H9 (cell line): Measurements from ENCODE around the gene KCNE4. TPM values are rescaled to one million over a fixed set of nuclear protein-coding genes. Genes with fewer than 3 reads are reported as not detected.

ENCODE experiments used
- DNase-seq: peaks from one replicate; pipeline ENCODE4 v3.0.0-alpha.2; 2017
- H2AFZ ChIP-seq: one replicate; pipeline ENCODE4 v1.6.1; 2013; ENCODE audit warnings: mild to moderate bottlenecking, low read length, control low read depth, moderate library complexity
- H2AK5ac ChIP-seq: 2 replicates; pipeline ENCODE4 v1.6.1; 2013; ENCODE audit warnings: low read length, control low read depth, mixed read lengths; ENCODE audit not compliant: insufficient read length
- H2BK120ac ChIP-seq: one replicate; pipeline ENCODE4 v1.6.1; 2013; ENCODE audit warnings: low read depth, mild to moderate bottlenecking, low read length, control low read depth, inconsistent platforms; ENCODE audit not compliant: poor library complexity, severe bottlenecking
- H2BK12ac ChIP-seq: 2 replicates; pipeline ENCODE4 v1.6.1; 2013; ENCODE audit warnings: low read length, control low read depth, mixed read lengths, low read depth; ENCODE audit not compliant: insufficient read length
- H2BK15ac ChIP-seq: 2 replicates; pipeline ENCODE4 v1.6.1; 2013; ENCODE audit warnings: low read depth, low read length, control low read depth
- H2BK20ac ChIP-seq: one replicate; pipeline ENCODE4 v1.6.1; 2013; ENCODE audit warnings: low read depth, mild to moderate bottlenecking, low read length, control low read depth, inconsistent platforms; ENCODE audit not compliant: poor library complexity, severe bottlenecking
- H2BK5ac ChIP-seq: 2 replicates; pipeline ENCODE4 v1.6.1; 2013; ENCODE audit warnings: low read length, control low read depth, mixed read lengths; ENCODE audit not compliant: insufficient read length
- H3K14ac ChIP-seq: 2 replicates; pipeline ENCODE4 v1.6.1; 2013; ENCODE audit warnings: low read length, control low read depth; ENCODE audit not compliant: insufficient read depth
- H3K18ac ChIP-seq: 2 replicates; pipeline ENCODE4 v1.6.1; 2013; ENCODE audit warnings: low read depth, mild to moderate bottlenecking, mixed read lengths, low read length, control low read depth; ENCODE audit not compliant: insufficient read length
- H3K23ac ChIP-seq: 2 replicates; pipeline ENCODE4 v1.6.1; 2013; ENCODE audit warnings: low read length, control low read depth, mixed read lengths, low read depth; ENCODE audit not compliant: insufficient read length
- H3K23me2 ChIP-seq: 2 replicates; pipeline ENCODE4 v1.6.1; 2013; ENCODE audit warnings: low read depth, mild to moderate bottlenecking, mixed read lengths, low read length, control low read depth; ENCODE audit not compliant: insufficient read length, poor library complexity, severe bottlenecking
- H3K27ac ChIP-seq: 2 replicates; pipeline ENCODE4 v1.5.1; 2013; ENCODE audit warnings: low read length, control low read depth, mixed read lengths, low read depth; ENCODE audit not compliant: insufficient read length
- H3K27me3 ChIP-seq: 2 replicates; pipeline ENCODE4 v1.6.1; 2013; ENCODE audit warnings: low read length, control low read depth, inconsistent platforms; ENCODE audit not compliant: insufficient read depth
- H3K4ac ChIP-seq: 2 replicates; pipeline ENCODE4 v1.6.1; 2013; ENCODE audit warnings: low read depth, mild to moderate bottlenecking, control low read depth, inconsistent platforms, low read length, moderate library complexity
- H3K4me1 ChIP-seq: 2 replicates; pipeline ENCODE4 v1.6.1; 2013; ENCODE audit warnings: low read length, control low read depth, inconsistent platforms; ENCODE audit not compliant: insufficient read depth
- H3K4me2 ChIP-seq: 2 replicates; pipeline ENCODE4 v1.6.1; 2013; ENCODE audit warnings: low read length, control low read depth, mixed read lengths; ENCODE audit not compliant: insufficient read length, insufficient read depth
- H3K56ac ChIP-seq: 2 replicates; pipeline ENCODE4 v1.6.1; 2013; ENCODE audit warnings: low read depth, mild to moderate bottlenecking, mixed read lengths, low read length, control low read depth; ENCODE audit not compliant: insufficient read length
- H3K79me1 ChIP-seq: 2 replicates; pipeline ENCODE4 v1.6.1; 2013; ENCODE audit warnings: low read depth, mild to moderate bottlenecking, moderate library complexity, low read length, control low read depth, inconsistent platforms; ENCODE audit not compliant: insufficient read depth, poor library complexity, severe bottlenecking
- H3K79me2 ChIP-seq: 2 replicates; pipeline ENCODE4 v1.6.1; 2013; ENCODE audit warnings: low read length, control low read depth, inconsistent platforms; ENCODE audit not compliant: insufficient read depth
- H3K9ac ChIP-seq: 2 replicates; pipeline ENCODE4 v1.6.1; 2013; ENCODE audit warnings: low read length, control low read depth, mixed read lengths; ENCODE audit not compliant: insufficient read length; ENCODE audit errors: extremely low read depth
- H3K9me3 ChIP-seq: one replicate; pipeline ENCODE4 v1.6.1; 2013; ENCODE audit warnings: low read depth, low read length, inconsistent platforms; ENCODE audit not compliant: control insufficient read depth
- H3T11ph ChIP-seq: one replicate; pipeline ENCODE4 v1.6.1; 2013; ENCODE audit warnings: mild to moderate bottlenecking, low read length, control low read depth, inconsistent platforms
- H4K20me1 ChIP-seq: one replicate; pipeline ENCODE4 v1.6.1; 2013; ENCODE audit not compliant: control insufficient read depth, insufficient read length, insufficient read depth
- H4K5ac ChIP-seq: 2 replicates; pipeline ENCODE4 v1.6.1; 2013; ENCODE audit warnings: low read depth, mild to moderate bottlenecking, mixed read lengths, low read length, control low read depth; ENCODE audit not compliant: insufficient read length
- H4K8ac ChIP-seq: replicated peaks from 2 replicates; pipeline ENCODE4 v1.6.1; 2013; ENCODE audit warnings: low read length, control low read depth, mixed read lengths, low read depth; ENCODE audit not compliant: insufficient read length
- H4K91ac ChIP-seq: 2 replicates; pipeline ENCODE4 v1.6.1; 2013; ENCODE audit warnings: low read depth, mild to moderate bottlenecking, moderate library complexity, mixed read lengths, low read length, control low read depth; ENCODE audit not compliant: insufficient read length
- H3K27ac Mint-ChIP-seq, 3 experiments: 2 replicates in 2 of 3; 3 replicates in 1 of 3; pipeline ENCODE4 v1.8.0; 2020 to 2021; ENCODE audit warnings: mixed read lengths in 3 of 3, mild to moderate bottlenecking in 1 of 3, moderate library complexity in 1 of 3
- H3K27me3 Mint-ChIP-seq: 2 replicates; pipeline ENCODE4 v1.8.0; 2021; ENCODE audit warnings: low read depth, mild to moderate bottlenecking, moderate library complexity, mixed read lengths
- H3K36me3 Mint-ChIP-seq, 3 experiments: 2 replicates in 2 of 3; 3 replicates in 1 of 3; pipeline ENCODE4 v1.8.0; 2020 to 2021; ENCODE audit warnings: low read depth in 3 of 3, mixed read lengths in 3 of 3; ENCODE audit not compliant: insufficient read depth in 1 of 3
- H3K4me1 Mint-ChIP-seq, 2 experiments: 2 replicates each; pipeline ENCODE4 v1.8.0; 2020; ENCODE audit warnings: mixed read lengths in 2 of 2
- H3K4me3 Mint-ChIP-seq, 2 experiments: 2 replicates in 1 of 2; 3 replicates in 1 of 2; pipeline ENCODE4 v1.8.0; 2020 to 2021; ENCODE audit warnings: mild to moderate bottlenecking in 2 of 2, mixed read lengths in 2 of 2, moderate library complexity in 1 of 2
- H3K9me3 Mint-ChIP-seq, 2 experiments: 2 replicates in 1 of 2; 3 replicates in 1 of 2; pipeline ENCODE4 v1.8.0; 2020; ENCODE audit warnings: mild to moderate bottlenecking in 2 of 2, mixed read lengths in 2 of 2, moderate library complexity in 1 of 2
- WGBS: extraction: QIAGEN DNeasy Blood & Tissue Kit; methylation state at CpG from one replicate; pipeline ENCODE4 v1.1.7; 2013; ENCODE audit warnings: missing lambda C conversion rate, low lambda C conversion rate, mixed read lengths; ENCODE audit not compliant: insufficient read length; ENCODE audit errors: extremely low coverage; 5-methylcytosine and 5-hydroxymethylcytosine counted together
- total RNA-seq: library from RNA; stranded (reverse); gene quantifications from 2 replicates; pipeline ENCODE4 v1.2.1, GENCODE V29; 2021
- TF ChIP-seq, protein P1 (sequence below): fragments of 200-600 bp; sonication (generic); conservative IDR thresholded peaks from 3 replicates; pipeline ENCODE4 v1.8.0; 2021; ENCODE audit warnings: antibody characterized with exemption, mild to moderate bottlenecking

Gene KCNE4
- total RNA-seq, 1 experiment from 2014 or later = 0.24 TPM

DNA sequence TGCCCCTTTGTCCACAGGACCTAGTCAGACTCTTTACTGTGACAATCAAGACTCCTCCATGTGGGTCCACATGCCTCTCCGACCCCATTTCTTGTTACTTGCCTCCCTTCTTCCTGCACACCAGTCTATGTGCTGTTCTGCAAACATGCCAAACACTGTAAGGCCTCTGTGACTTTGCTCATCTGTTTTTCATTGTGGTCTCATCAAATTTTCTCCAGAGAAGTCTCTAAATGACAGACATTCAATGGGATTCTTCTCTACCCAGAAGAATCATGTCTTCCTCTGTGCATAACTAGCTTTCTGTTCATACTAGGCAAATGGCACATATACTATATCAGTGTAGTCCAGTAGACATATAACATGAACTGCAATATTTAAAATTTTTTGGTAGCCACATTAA is 43.0 kb upstream of the KCNE4 start:
- no peak overlapping the region for H4K5ac ChIP-seq
- TF ChIP-seq, protein P1, sequence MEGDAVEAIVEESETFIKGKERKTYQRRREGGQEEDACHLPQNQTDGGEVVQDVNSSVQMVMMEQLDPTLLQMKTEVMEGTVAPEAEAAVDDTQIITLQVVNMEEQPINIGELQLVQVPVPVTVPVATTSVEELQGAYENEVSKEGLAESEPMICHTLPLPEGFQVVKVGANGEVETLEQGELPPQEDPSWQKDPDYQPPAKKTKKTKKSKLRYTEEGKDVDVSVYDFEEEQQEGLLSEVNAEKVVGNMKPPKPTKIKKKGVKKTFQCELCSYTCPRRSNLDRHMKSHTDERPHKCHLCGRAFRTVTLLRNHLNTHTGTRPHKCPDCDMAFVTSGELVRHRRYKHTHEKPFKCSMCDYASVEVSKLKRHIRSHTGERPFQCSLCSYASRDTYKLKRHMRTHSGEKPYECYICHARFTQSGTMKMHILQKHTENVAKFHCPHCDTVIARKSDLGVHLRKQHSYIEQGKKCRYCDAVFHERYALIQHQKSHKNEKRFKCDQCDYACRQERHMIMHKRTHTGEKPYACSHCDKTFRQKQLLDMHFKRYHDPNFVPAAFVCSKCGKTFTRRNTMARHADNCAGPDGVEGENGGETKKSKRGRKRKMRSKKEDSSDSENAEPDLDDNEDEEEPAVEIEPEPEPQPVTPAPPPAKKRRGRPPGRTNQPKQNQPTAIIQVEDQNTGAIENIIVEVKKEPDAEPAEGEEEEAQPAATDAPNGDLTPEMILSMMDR = no peak
- no peak overlapping the region for H2BK15ac ChIP-seq
- no peaks in the 10 kb centered on the region for H3K4me1 ChIP-seq
- no peak for DNase-seq
- no peak overlapping the region for H3K4me3 Mint-ChIP-seq
- no peak overlapping the region for H2BK120ac ChIP-seq
- no peak overlapping the region for H3K56ac ChIP-seq
- no peak overlapping the region for H2AK5ac ChIP-seq
- H3K27ac ChIP-seq = no peak overlapping the region
- no peak overlapping the region for H4K91ac ChIP-seq
- H3K27me3 ChIP-seq = no peaks in the 10 kb centered on the region
- no CpG with 5 or more reads among the region's 1 CpG for WGBS
- H3K23ac ChIP-seq = no peak overlapping the region
- H3T11ph ChIP-seq = no peak overlapping the region
- no peaks in the 10 kb centered on the region for H3K79me2 ChIP-seq
- no peak overlapping the region for H3K27ac Mint-ChIP-seq
- H3K4me1 Mint-ChIP-seq = no peaks in the 10 kb centered on the region
- H3K9me3 Mint-ChIP-seq = peaks cover 0 to 2% of the 10 kb centered on the region in 2 experiments; a peak in 2 of 5 replicates
- H3K23me2 ChIP-seq = no peaks in the 10 kb centered on the region
- H3K79me1 ChIP-seq = no peaks in the 10 kb centered on the region
- H4K8ac ChIP-seq = no peak overlapping the region
- no peaks in the 10 kb centered on the region; a peak in 1 of 7 replicates for H3K36me3 Mint-ChIP-seq
- H2BK12ac ChIP-seq = no peak overlapping the region
- no peak overlapping the region for H3K4ac ChIP-seq
- H3K14ac ChIP-seq = no peak overlapping the region
- H3K9ac ChIP-seq = no peak overlapping the region
- H3K27me3 Mint-ChIP-seq = peaks cover 1% of the 10 kb centered on the region
- H2AFZ ChIP-seq = no peak overlapping the region
- no peaks in the 10 kb centered on the region for H4K20me1 ChIP-seq
- H2BK5ac ChIP-seq = no peak overlapping the region
- H3K18ac ChIP-seq = no peak overlapping the region
- no peaks in the 10 kb centered on the region for H3K9me3 ChIP-seq
- H2BK20ac ChIP-seq = no peak overlapping the region
- no peak overlapping the region for H3K4me2 ChIP-seq
